ENCODE results near the gene FOXP1.
"Not testable (repeated sequence)": the region's sequence is repeated elsewhere in the genome, so short reads cannot be mapped to it uniquely, and the experiment has no call there.

FOXP1 gene

GRCh38 chr3:71002298-71002697 is 581.2 kb downstream of the FOXP1 start:
- no peak for DNase-seq (ENCODE audit: extremely low read depth in 1 of 2, low read depth in 1 of 2)

- no peak for DNase-seq (ENCODE audit: extremely low read depth in 1 of 2, low read depth in 1 of 2)
Observed at GRCh38 chr3:71001303-71001830, 582.2 kb downstream of the FOXP1 start.

GRCh38 chr3:71000483-71000882 is 583.0 kb downstream of the FOXP1 start:
- DNase-seq (ENCODE audit: extremely low read depth in 1 of 2, low read depth in 1 of 2) = no peak

- DNase-seq (ENCODE audit: extremely low read depth in 1 of 2, low read depth in 1 of 2) = no peak
Observed at GRCh38 chr3:70999730-71000129, 583.8 kb downstream of the FOXP1 start.

- no peak for DNase-seq (ENCODE audit: extremely low read depth in 1 of 2, low read depth in 1 of 2)
Observed at GRCh38 chr3:70996082-70996481, 587.4 kb downstream of the FOXP1 start.

- no peak for DNase-seq (ENCODE audit: extremely low read depth in 1 of 2, low read depth in 1 of 2)
Observed at GRCh38 chr3:70994644-70995043, 588.9 kb downstream of the FOXP1 start.

GRCh38 chr3:70992562-70993204 is 590.8 kb downstream of the FOXP1 start:
- DNase-seq (ENCODE audit: extremely low read depth in 1 of 2, low read depth in 1 of 2) = no peak

- DNase-seq (ENCODE audit: extremely low read depth in 1 of 2, low read depth in 1 of 2) = no peak
Observed at GRCh38 chr3:70992131-70992530, 591.4 kb downstream of the FOXP1 start.

- DNase-seq (ENCODE audit: extremely low read depth in 1 of 2, low read depth in 1 of 2) = no peak
Observed at GRCh38 chr3:70990723-70991122, 592.8 kb downstream of the FOXP1 start.

GRCh38 chr3:70990185-70990584 is 593.3 kb downstream of the FOXP1 start:
- no peak for DNase-seq (ENCODE audit: extremely low read depth in 1 of 2, low read depth in 1 of 2)

- no peak for DNase-seq (ENCODE audit: extremely low read depth in 1 of 2, low read depth in 1 of 2)
Observed at GRCh38 chr3:70989174-70989573, 594.4 kb downstream of the FOXP1 start.

GRCh38 chr3:70988111-70988510 is 595.4 kb downstream of the FOXP1 start:
- no peak for DNase-seq (ENCODE audit: extremely low read depth in 1 of 2, low read depth in 1 of 2)

GRCh38 chr3:70985572-70985971 is 598.0 kb downstream of the FOXP1 start:
- DNase-seq (ENCODE audit: extremely low read depth in 1 of 2, low read depth in 1 of 2) = no peak

- DNase-seq (ENCODE audit: extremely low read depth in 1 of 2, low read depth in 1 of 2) = no peak
Observed at GRCh38 chr3:70984776-70985482, 598.6 kb downstream of the FOXP1 start.

GRCh38 chr3:70982700-70983140 is 600.8 kb downstream of the FOXP1 start:
- DNase-seq (ENCODE audit: extremely low read depth in 1 of 2, low read depth in 1 of 2) = no peak

GRCh38 chr3:70982284-70982683 is 601.2 kb downstream of the FOXP1 start:
- DNase-seq (ENCODE audit: extremely low read depth in 1 of 2, low read depth in 1 of 2) = no peak

GRCh38 chr3:70981231-70981880 is 602.2 kb downstream of the FOXP1 start:
- no peak for DNase-seq (ENCODE audit: extremely low read depth in 1 of 2, low read depth in 1 of 2)

- no peak for DNase-seq (ENCODE audit: extremely low read depth in 1 of 2, low read depth in 1 of 2)
Observed at GRCh38 chr3:70980646-70981170, 602.8 kb downstream of the FOXP1 start.

GRCh38 chr3:70979983-70980645 is 603.4 kb downstream of the FOXP1 start:
- no peak for DNase-seq (ENCODE audit: extremely low read depth in 1 of 2, low read depth in 1 of 2)

GRCh38 chr3:70977712-70978111 is 605.8 kb downstream of the FOXP1 start:
- DNase-seq (ENCODE audit: extremely low read depth in 1 of 2, low read depth in 1 of 2) = no peak

- DNase-seq (ENCODE audit: extremely low read depth in 1 of 2, low read depth in 1 of 2) = not testable (repeated sequence)
Observed at GRCh38 chr3:70975981-70976380, 607.5 kb downstream of the FOXP1 start.
